Measurements from ENCODE around the gene GMDS.

Gene GMDS

GRCh38 chr6:1643111-1643510 is 602.3 kb downstream of the GMDS start:
- FAIRE-seq, result no peak
- TF ChIP-seq POLR2AphosphoS5 (IDR thresholded peaks at IDR 0.05; ENCODE audit: low read depth, low read length), result no peak
- TF ChIP-seq POLR2A (IDR thresholded peaks at IDR 0.05; ENCODE audit: low read depth, low read length), result no peak
- TF ChIP-seq TAF1 (IDR thresholded peaks at IDR 0.05; ENCODE audit: borderline replicate concordance, low read depth, low read length), result no peak
- no peak for DNase-seq (ENCODE audit: insufficient read length)

GRCh38 chr6:1641343-1641885 is 604.0 kb downstream of the GMDS start:
- FAIRE-seq (no peak), DNase-seq (ENCODE audit: insufficient read length) (no peak)
- no peak for TF ChIP-seq POLR2A (IDR thresholded peaks at IDR 0.05; ENCODE audit: low read depth, low read length)

GRCh38 chr6:1640476-1640875 is 604.9 kb downstream of the GMDS start:
- no peak for FAIRE-seq
- no peak for TF ChIP-seq POLR2A (IDR thresholded peaks at IDR 0.05; ENCODE audit: low read depth, low read length)
- TF ChIP-seq POLR2AphosphoS5 (IDR thresholded peaks at IDR 0.05; ENCODE audit: low read depth, low read length), result no peak
- no peak for TF ChIP-seq TAF1 (IDR thresholded peaks at IDR 0.05; ENCODE audit: borderline replicate concordance, low read depth, low read length)
- DNase-seq (ENCODE audit: insufficient read length), result no peak

GRCh38 chr6:1639430-1639829 is 606.0 kb downstream of the GMDS start:
- no peak for DNase-seq (ENCODE audit: insufficient read length)
- TF ChIP-seq POLR2A (IDR thresholded peaks at IDR 0.05; ENCODE audit: low read depth, low read length) (no peak), POLR2AphosphoS5 (IDR thresholded peaks at IDR 0.05; ENCODE audit: low read depth, low read length) (no peak), TAF1 (IDR thresholded peaks at IDR 0.05; ENCODE audit: borderline replicate concordance, low read depth, low read length) (no peak)
- FAIRE-seq, result no peak

GRCh38 chr6:1636971-1637871 is 608.2 kb downstream of the GMDS start:
- FAIRE-seq (no peak), DNase-seq (ENCODE audit: insufficient read length) (no peak)
- no peak for TF ChIP-seq TAF1 (IDR thresholded peaks at IDR 0.05; ENCODE audit: borderline replicate concordance, low read depth, low read length)
- TF ChIP-seq POLR2A (IDR thresholded peaks at IDR 0.05; ENCODE audit: low read depth, low read length), result no peak
- TF ChIP-seq POLR2AphosphoS5 (IDR thresholded peaks at IDR 0.05; ENCODE audit: low read depth, low read length), result no peak

- FAIRE-seq (no peak), DNase-seq (ENCODE audit: insufficient read length) (no peak)
- TF ChIP-seq POLR2AphosphoS5 (IDR thresholded peaks at IDR 0.05; ENCODE audit: low read depth, low read length), result no peak
- no peak for TF ChIP-seq POLR2A (IDR thresholded peaks at IDR 0.05; ENCODE audit: low read depth, low read length)
- no peak for TF ChIP-seq TAF1 (IDR thresholded peaks at IDR 0.05; ENCODE audit: borderline replicate concordance, low read depth, low read length)
Observed at GRCh38 chr6:1636272-1636825, 609.1 kb downstream of the GMDS start.

- TF ChIP-seq POLR2AphosphoS5 (IDR thresholded peaks at IDR 0.05; ENCODE audit: low read depth, low read length) (no peak), TAF1 (IDR thresholded peaks at IDR 0.05; ENCODE audit: borderline replicate concordance, low read depth, low read length) (no peak), POLR2A (IDR thresholded peaks at IDR 0.05; ENCODE audit: low read depth, low read length) (no peak)
- FAIRE-seq, result no peak
- no peak for DNase-seq (ENCODE audit: insufficient read length)
Observed at GRCh38 chr6:1635305-1636010, 609.9 kb downstream of the GMDS start.

- no peak for DNase-seq (ENCODE audit: insufficient read length)
- TF ChIP-seq POLR2A (IDR thresholded peaks at IDR 0.05; ENCODE audit: low read depth, low read length), result no peak
- no peak for TF ChIP-seq POLR2AphosphoS5 (IDR thresholded peaks at IDR 0.05; ENCODE audit: low read depth, low read length)
- no peak for TF ChIP-seq TAF1 (IDR thresholded peaks at IDR 0.05; ENCODE audit: borderline replicate concordance, low read depth, low read length)
- no peak for FAIRE-seq
Observed at GRCh38 chr6:1634081-1634480, 611.3 kb downstream of the GMDS start.

- FAIRE-seq (no peak), DNase-seq (ENCODE audit: insufficient read length) (no peak)
- TF ChIP-seq TAF1 (IDR thresholded peaks at IDR 0.05; ENCODE audit: borderline replicate concordance, low read depth, low read length) (no peak), POLR2AphosphoS5 (IDR thresholded peaks at IDR 0.05; ENCODE audit: low read depth, low read length) (no peak), POLR2A (IDR thresholded peaks at IDR 0.05; ENCODE audit: low read depth, low read length) (no peak)
Observed at GRCh38 chr6:1633366-1634021, 611.9 kb downstream of the GMDS start.

- FAIRE-seq (no peak), DNase-seq (ENCODE audit: insufficient read length) (no peak)
- TF ChIP-seq TAF1 (IDR thresholded peaks at IDR 0.05; ENCODE audit: borderline replicate concordance, low read depth, low read length) (no peak), POLR2A (IDR thresholded peaks at IDR 0.05; ENCODE audit: low read depth, low read length) (no peak), POLR2AphosphoS5 (IDR thresholded peaks at IDR 0.05; ENCODE audit: low read depth, low read length) (no peak)
Observed at GRCh38 chr6:1631251-1631650, 614.2 kb downstream of the GMDS start.

- FAIRE-seq, result no peak
- TF ChIP-seq TAF1 (IDR thresholded peaks at IDR 0.05; ENCODE audit: borderline replicate concordance, low read depth, low read length) (no peak), POLR2AphosphoS5 (IDR thresholded peaks at IDR 0.05; ENCODE audit: low read depth, low read length) (no peak), POLR2A (IDR thresholded peaks at IDR 0.05; ENCODE audit: low read depth, low read length) (no peak)
- DNase-seq (ENCODE audit: insufficient read length), result no peak
Observed at GRCh38 chr6:1630771-1631217, 614.6 kb downstream of the GMDS start.

All from GM12892 (cell line).